Measurements from ENCODE around the gene TPP2. TPM values are rescaled to one million over a fixed set of nuclear protein-coding genes. Genes with fewer than 3 reads are reported as not detected.

TPP2 gene
- polyA plus RNA-seq, 1 donor from 2014 or later, result 45.4 TPM

- H3K36me3 ChIP-seq (ENCODE audit: insufficient read depth, low read length), result no peaks in the 10 kb centered on the region
These were observed 86.9 kb downstream of the TPP2 start for GRCh38 chr13:102683637-102684036.

GRCh38 chr13:102686024-102686423, 89.2 kb downstream of the TPP2 start:
- H3K79me2 ChIP-seq (replicated peaks; ENCODE audit: insufficient read depth, low read length), result no peaks in the 10 kb centered on the region
- H3K4me2 ChIP-seq (ENCODE audit: low read length), result no peak overlapping the region
- no peaks in the 10 kb centered on the region for H4K20me1 ChIP-seq (ENCODE audit: insufficient read depth)
- no peak overlapping the region for H3K9ac ChIP-seq (ENCODE audit: low read length)
- H3F3A ChIP-seq (ENCODE audit: insufficient read depth, low read length, poor library complexity, severe bottlenecking), result no peaks in the 10 kb centered on the region
- H2AFZ ChIP-seq (ENCODE audit: low read depth, low read length), result no peak overlapping the region
- no peaks in the 10 kb centered on the region for H3K36me3 ChIP-seq (ENCODE audit: insufficient read depth, low read length)
- H3K27ac ChIP-seq (ENCODE audit: low read length), result no peak overlapping the region
- TF ChIP-seq RAD21 (conservative IDR thresholded peaks at IDR 0.05) (no peak), EZH2 (IDR thresholded peaks at IDR 0.05; ENCODE audit: borderline replicate concordance, insufficient read depth, low read length, poor library complexity, severe bottlenecking) (no peak), REST (IDR thresholded peaks at IDR 0.05; ENCODE audit: borderline replicate concordance) (no peak)
- no peaks in the 10 kb centered on the region for H3K9me2 ChIP-seq (ENCODE audit: insufficient read depth, low read length)
- H3K4me3 ChIP-seq (ENCODE audit: low read length), result no peak overlapping the region
- H3K9me3 ChIP-seq (ENCODE audit: low read length), result no peaks in the 10 kb centered on the region
- no peaks in the 10 kb centered on the region for H3K27me3 ChIP-seq (ENCODE audit: insufficient read depth, low read depth, low read length)

More at GRCh38 chr13:102683637-102684036, 86.9 kb downstream of the TPP2 start:
- TF ChIP-seq RAD21 (conservative IDR thresholded peaks at IDR 0.05) (no peak), TAF1 (IDR thresholded peaks at IDR 0.05; ENCODE audit: low read depth) (no peak), POLR2AphosphoS5 (IDR thresholded peaks at IDR 0.05) (no peak), MXI1 (conservative IDR thresholded peaks at IDR 0.05; ENCODE audit: poor library complexity, severe bottlenecking) (no peak), CTCF (IDR thresholded peaks at IDR 0.05; ENCODE audit: poor library complexity, severe bottlenecking) (no peak), REST (IDR thresholded peaks at IDR 0.05; ENCODE audit: borderline replicate concordance) (no peak), EP300 (conservative IDR thresholded peaks at IDR 0.05; ENCODE audit: poor library complexity, severe bottlenecking) (no peak), SMC3 (conservative IDR thresholded peaks at IDR 0.05; ENCODE audit: poor library complexity) (no peak), EZH2 (IDR thresholded peaks at IDR 0.05; ENCODE audit: borderline replicate concordance, insufficient read depth, low read length, poor library complexity, severe bottlenecking) (no peak)
- Histone ChIP-seq H3F3A (ENCODE audit: insufficient read depth, low read length, poor library complexity, severe bottlenecking) (no peaks in the 10 kb centered on the region), H3K4me3 (ENCODE audit: low read length) (no peak overlapping the region), H3K9ac (ENCODE audit: low read length) (no peak overlapping the region), H4K20me1 (ENCODE audit: insufficient read depth) (no peaks in the 10 kb centered on the region), H3K9me3 (ENCODE audit: low read length) (no peaks in the 10 kb centered on the region), H3K79me2 (replicated peaks; ENCODE audit: insufficient read depth, low read length) (no peaks in the 10 kb centered on the region), H2AFZ (ENCODE audit: low read depth, low read length) (no peak overlapping the region), H3K9me2 (ENCODE audit: insufficient read depth, low read length) (no peaks in the 10 kb centered on the region), H3K27me3 (ENCODE audit: insufficient read depth, low read depth, low read length) (no peaks in the 10 kb centered on the region), H3K4me2 (ENCODE audit: low read length) (no peak overlapping the region), H3K27ac (ENCODE audit: low read length) (no peak overlapping the region)

All from neural cell (in vitro differentiated cells).